Measurements from ENCODE around the gene KMO. TPM values are rescaled to one million over a fixed set of nuclear protein-coding genes. Genes with fewer than 3 reads are reported as not detected.

Gene KMO
- total and polyA plus RNA-seq, 7 donors, result 0.27 to 5.4 (median 1.8) TPM

GRCh38 chr1:241636291-241636690, 104.1 kb downstream of the KMO start:
- Histone ChIP-seq H3K27ac (no peak overlapping the region), H3K4me1 (peaks cover 0 to 37% (median 20%) of the 10 kb centered on the region in 4 donors), H3K36me3 (peaks cover 0 to 7% (median 0%) of the 10 kb centered on the region in 4 donors), H3K27me3 (no peaks in the 10 kb centered on the region), H3K9me3 (no peaks in the 10 kb centered on the region), H3K4me3 (no peak overlapping the region)
- DNase-seq, result no peak
- TF ChIP-seq CTCF (IDR thresholded peaks at IDR 0.05) (no peak), POLR2AphosphoS5 (IDR thresholded peaks at IDR 0.05) (no peak), EP300 (IDR thresholded peaks at IDR 0.05) (no peak), POLR2A (IDR thresholded peaks at IDR 0.05) (no peak)
- 63 to 76% methylated on average over 1 of the region's 1 CpG for WGBS, 2 donors
- intact Hi-C loops (cut with DNase I), result no loop called here

- no peaks in the 10 kb centered on the region for H3K27me3 ChIP-seq
- H3K9me3 ChIP-seq, result no peaks in the 10 kb centered on the region
- H3K36me3 ChIP-seq, result peaks cover 0 to 7% (median 0%) of the 10 kb centered on the region in 4 donors
- TF ChIP-seq CTCF (IDR thresholded peaks at IDR 0.05) (no peak), EP300 (IDR thresholded peaks at IDR 0.05) (no peak)
- DNase-seq, result no peak
- H3K27ac ChIP-seq, result no peak overlapping the region
- intact Hi-C loops (cut with DNase I), result no loop called here
- peaks cover 0 to 37% (median 20%) of the 10 kb centered on the region in 4 donors for H3K4me1 ChIP-seq
- no peak overlapping the region for H3K4me3 ChIP-seq
Measured at GRCh38 chr1:241637046-241637590, 104.9 kb downstream of the KMO start.

GRCh38 chr1:241637604-241638003, 105.4 kb downstream of the KMO start:
- 89 to 91% methylated on average over 4 of the region's 4 CpGs for WGBS, 2 donors
- TF ChIP-seq CTCF (IDR thresholded peaks at IDR 0.05), result no peak
- TF ChIP-seq POLR2A (IDR thresholded peaks at IDR 0.05), result no peak
- TF ChIP-seq POLR2AphosphoS5 (IDR thresholded peaks at IDR 0.05), result no peak
- TF ChIP-seq EP300 (IDR thresholded peaks at IDR 0.05), result no peak
- Histone ChIP-seq H3K4me1 (peaks cover 0 to 37% (median 20%) of the 10 kb centered on the region in 4 donors), H3K4me3 (no peak overlapping the region), H3K9me3 (no peaks in the 10 kb centered on the region), H3K36me3 (peaks cover 0 to 7% (median 0%) of the 10 kb centered on the region in 4 donors), H3K27me3 (no peaks in the 10 kb centered on the region), H3K27ac (no peak overlapping the region)
- intact Hi-C loops (cut with DNase I), result no loop called here
- no peak for DNase-seq

GRCh38 chr1:241638099-241638682, 106.0 kb downstream of the KMO start:
- Histone ChIP-seq H3K27me3 (no peaks in the 10 kb centered on the region), H3K9me3 (no peaks in the 10 kb centered on the region), H3K27ac (no peak overlapping the region), H3K4me1 (peaks cover 0 to 37% (median 20%) of the 10 kb centered on the region in 4 donors), H3K36me3 (peaks cover 0 to 7% (median 0%) of the 10 kb centered on the region in 4 donors), H3K4me3 (no peak overlapping the region)
- 71 to 78% methylated on average over 5 of the region's 5 CpGs for WGBS, 2 donors
- intact Hi-C loops (cut with DNase I), result no loop called here
- DNase-seq, result no peak
- TF ChIP-seq POLR2AphosphoS5 (IDR thresholded peaks at IDR 0.05) (no peak), CTCF (IDR thresholded peaks at IDR 0.05) (no peak), EP300 (IDR thresholded peaks at IDR 0.05) (no peak), POLR2A (IDR thresholded peaks at IDR 0.05) (no peak)
